Measurements from ENCODE around the gene SASS6.
"Not testable (repeated sequence)": the region's sequence is repeated elsewhere in the genome, so short reads cannot be mapped to it uniquely, and the experiment has no call there.

SASS6 gene

GRCh38 chr1:100101564-100101963 is 31.2 kb downstream of the SASS6 start:
- no peak for DNase-seq

- no peak for DNase-seq
Observed at GRCh38 chr1:100100202-100100601, 32.5 kb downstream of the SASS6 start.

GRCh38 chr1:100090471-100090870 is 42.3 kb downstream of the SASS6 start:
- DNase-seq: no peak

- no peak for DNase-seq
Observed at GRCh38 chr1:100089082-100089481, 43.6 kb downstream of the SASS6 start.

- DNase-seq: no peak
Observed at GRCh38 chr1:100087396-100087795, 45.3 kb downstream of the SASS6 start.

GRCh38 chr1:100080331-100080730 is 52.4 kb downstream of the SASS6 start:
- DNase-seq: no peak

GRCh38 chr1:100077531-100077930 is 55.2 kb downstream of the SASS6 start:
- no peak for DNase-seq

GRCh38 chr1:100076744-100077143 is 56.0 kb downstream of the SASS6 start:
- DNase-seq: no peak

- DNase-seq: no peak
Observed at GRCh38 chr1:100076319-100076718, 56.4 kb downstream of the SASS6 start.

GRCh38 chr1:100075773-100076172 is 57.0 kb downstream of the SASS6 start:
- no peak for DNase-seq

- DNase-seq: no peak
Observed at GRCh38 chr1:100074604-100075395, 57.9 kb downstream of the SASS6 start.

GRCh38 chr1:100073531-100073930 is 59.2 kb downstream of the SASS6 start:
- no peak for DNase-seq

GRCh38 chr1:100070201-100070939 is 62.4 kb downstream of the SASS6 start:
- no peak for DNase-seq

- no peak for DNase-seq
Observed at GRCh38 chr1:100065969-100066227, 66.8 kb downstream of the SASS6 start.

- no peak for DNase-seq
Observed at GRCh38 chr1:100065183-100065968, 67.4 kb downstream of the SASS6 start.

GRCh38 chr1:100061681-100062080 is 71.0 kb downstream of the SASS6 start:
- DNase-seq: no peak

GRCh38 chr1:100053727-100054126 is 79.0 kb downstream of the SASS6 start:
- no peak for DNase-seq

GRCh38 chr1:100053119-100053518 is 79.6 kb downstream of the SASS6 start:
- no peak for DNase-seq

- DNase-seq: no peak
Observed at GRCh38 chr1:100051893-100052292, 80.8 kb downstream of the SASS6 start.

GRCh38 chr1:100051401-100051800 is 81.3 kb downstream of the SASS6 start:
- DNase-seq: no peak

- DNase-seq: no peak
Observed at GRCh38 chr1:100050139-100050538, 82.6 kb downstream of the SASS6 start.

GRCh38 chr1:100047235-100047708 is 85.5 kb downstream of the SASS6 start:
- not testable (repeated sequence) for DNase-seq

- no peak for DNase-seq
Observed at GRCh38 chr1:100045206-100045605, 87.5 kb downstream of the SASS6 start.

GRCh38 chr1:100039591-100039990 is 93.1 kb downstream of the SASS6 start:
- no peak for DNase-seq
